ENCODE measurements around the gene ASB3.

The ASB3 gene

GRCh38 chr2:53787614-53788289, 999 bp upstream of the ASB3 start:
- no peak for TF ChIP-seq CTCF (IDR thresholded peaks at IDR 0.05; ENCODE audit: low read depth, low read length)
- peak overlapping the region; percentile 78 for H3K4me3 ChIP-seq (ENCODE audit: low read depth, low read length)
- peak; percentile 25 for DNase-seq (ENCODE audit: low read depth, low spot score)
- in situ Hi-C loops (cut with HindIII; ENCODE audit: low sequenced_read_pairs), result no loop called here

- DNase-seq (ENCODE audit: low read depth, low spot score), result peak; percentile 52
Measured at GRCh38 chr2:53786352-53786704, 425 bp downstream of the ASB3 start.

GRCh38 chr2:53785366-53785765, 1.4 kb downstream of the ASB3 start:
- in situ Hi-C loops (cut with HindIII; ENCODE audit: low sequenced_read_pairs), result no loop called here
- no peak for TF ChIP-seq CTCF (IDR thresholded peaks at IDR 0.05; ENCODE audit: low read depth, low read length)
- DNase-seq (ENCODE audit: low read depth, low spot score), result no peak
- peak overlapping the region; percentile 78 for H3K4me3 ChIP-seq (ENCODE audit: low read depth, low read length)

More at GRCh38 chr2:53786352-53786704, 425 bp downstream of the ASB3 start:
- peak overlapping the region; percentile 78 for H3K4me3 ChIP-seq (ENCODE audit: low read depth, low read length)
- no peak for TF ChIP-seq CTCF (IDR thresholded peaks at IDR 0.05; ENCODE audit: low read depth, low read length)
- in situ Hi-C loops (cut with HindIII; ENCODE audit: low sequenced_read_pairs), result no loop called here

- H3K4me3 ChIP-seq (ENCODE audit: low read depth, low read length), result no peak overlapping the region
- in situ Hi-C loops (cut with HindIII; ENCODE audit: low sequenced_read_pairs), result no loop called here
- no peak for DNase-seq (ENCODE audit: low read depth, low spot score)
- no peak for TF ChIP-seq CTCF (IDR thresholded peaks at IDR 0.05; ENCODE audit: low read depth, low read length)
Measured at GRCh38 chr2:53784436-53784835, 2.3 kb downstream of the ASB3 start.

GRCh38 chr2:53782676-53783075, 4.1 kb downstream of the ASB3 start:
- TF ChIP-seq CTCF (IDR thresholded peaks at IDR 0.05; ENCODE audit: low read depth, low read length), result no peak
- in situ Hi-C loops (cut with HindIII; ENCODE audit: low sequenced_read_pairs), result no loop called here
- no peak overlapping the region for H3K4me3 ChIP-seq (ENCODE audit: low read depth, low read length)
- DNase-seq (ENCODE audit: low read depth, low spot score), result no peak

GRCh38 chr2:53780056-53780455, 6.7 kb downstream of the ASB3 start:
- TF ChIP-seq CTCF (IDR thresholded peaks at IDR 0.05; ENCODE audit: low read depth, low read length), result no peak
- H3K4me3 ChIP-seq (ENCODE audit: low read depth, low read length), result no peak overlapping the region
- in situ Hi-C loops (cut with HindIII; ENCODE audit: low sequenced_read_pairs), result no loop called here
- no peak for DNase-seq (ENCODE audit: low read depth, low spot score)

All from astrocyte of the spinal cord (primary cell).